GM18951 (cell line): ENCODE results near the gene SGMS1.
A peak's percentile ranks its signal among the peaks of the same experiment; 100 is the strongest.
"Not testable (repeated sequence)": the region's sequence is repeated elsewhere in the genome, so short reads cannot be mapped to it uniquely, and the experiment has no call there.

Experiments
- POLR2A ChIP-seq: IDR thresholded peaks from 4 replicates; pipeline ENCODE4 v1.6.1; 2011; ENCODE audit warnings: mild to moderate bottlenecking; ENCODE audit not compliant: insufficient read length, insufficient read depth; ENCODE audit errors: extremely low read depth
- in situ Hi-C: fragments of 300-500 bp; cut with MboI; formaldehyde crosslinking; loops from one replicate; pipeline ENCODE4 v1.12.0; 2022; ENCODE audit warnings: low sequenced_read_pairs, mixed read lengths, inconsistent platforms; ENCODE audit not compliant: unreplicated experiment

Gene SGMS1

GRCh38 chr10:50544857-50545429 lies 78.8 kb downstream of the SGMS1 start:
- in situ Hi-C loops: no loop called here
- no peak for TF ChIP-seq POLR2A

GRCh38 chr10:50544095-50544856 lies 79.5 kb downstream of the SGMS1 start:
- no peak for TF ChIP-seq POLR2A
- in situ Hi-C loops: no loop called here

DNA sequence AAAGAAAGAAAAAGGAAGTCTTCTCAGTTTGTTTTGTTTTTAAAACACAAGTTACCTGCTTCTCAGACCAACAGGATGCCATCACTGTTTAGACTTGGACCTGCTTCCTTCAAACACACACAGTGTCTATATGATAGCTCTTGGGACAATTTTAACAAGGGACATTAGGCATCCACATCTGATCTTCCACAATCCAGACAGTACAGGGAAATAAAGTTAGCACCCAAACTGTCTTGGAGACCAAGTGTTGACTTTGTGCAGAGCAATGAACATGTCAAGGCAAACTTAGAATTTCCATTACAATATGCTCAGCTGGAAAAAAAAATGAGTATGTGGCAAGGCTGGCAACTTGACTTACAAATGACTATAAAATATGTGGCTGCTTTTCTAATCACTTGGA lies 80.9 kb downstream of the SGMS1 start:
- in situ Hi-C loops: no loop called here
- no peak for TF ChIP-seq POLR2A

- TF ChIP-seq POLR2A: no peak
- in situ Hi-C loops: no loop called here
Observed at GRCh38 chr10:50541921-50542320, 81.8 kb downstream of the SGMS1 start.

- TF ChIP-seq POLR2A: no peak
- in situ Hi-C loops: no loop called here
Observed at GRCh38 chr10:50541317-50541716, 82.4 kb downstream of the SGMS1 start.

DNA sequence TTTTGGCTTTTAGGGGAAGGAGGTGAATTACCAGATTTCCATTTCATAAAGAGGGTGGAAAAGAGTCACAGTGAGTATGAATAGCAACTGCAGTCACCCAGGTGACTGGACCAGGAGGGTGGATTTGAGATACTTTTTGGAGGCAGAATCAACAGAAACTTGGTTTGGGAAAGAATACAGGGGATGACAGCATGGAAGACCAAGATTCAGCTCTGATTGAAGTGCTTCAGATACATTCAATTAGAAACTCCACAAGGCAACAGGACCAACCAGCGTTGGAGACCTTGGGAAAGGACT lies 83.0 kb downstream of the SGMS1 start:
- in situ Hi-C loops: no loop called here

GRCh38 chr10:50540069-50540825 lies 83.5 kb downstream of the SGMS1 start:
- in situ Hi-C loops: no loop called here
- no peak for TF ChIP-seq POLR2A

More for the DNA sequence above, 83.0 kb downstream of the SGMS1 start:
- no peak for TF ChIP-seq POLR2A

DNA sequence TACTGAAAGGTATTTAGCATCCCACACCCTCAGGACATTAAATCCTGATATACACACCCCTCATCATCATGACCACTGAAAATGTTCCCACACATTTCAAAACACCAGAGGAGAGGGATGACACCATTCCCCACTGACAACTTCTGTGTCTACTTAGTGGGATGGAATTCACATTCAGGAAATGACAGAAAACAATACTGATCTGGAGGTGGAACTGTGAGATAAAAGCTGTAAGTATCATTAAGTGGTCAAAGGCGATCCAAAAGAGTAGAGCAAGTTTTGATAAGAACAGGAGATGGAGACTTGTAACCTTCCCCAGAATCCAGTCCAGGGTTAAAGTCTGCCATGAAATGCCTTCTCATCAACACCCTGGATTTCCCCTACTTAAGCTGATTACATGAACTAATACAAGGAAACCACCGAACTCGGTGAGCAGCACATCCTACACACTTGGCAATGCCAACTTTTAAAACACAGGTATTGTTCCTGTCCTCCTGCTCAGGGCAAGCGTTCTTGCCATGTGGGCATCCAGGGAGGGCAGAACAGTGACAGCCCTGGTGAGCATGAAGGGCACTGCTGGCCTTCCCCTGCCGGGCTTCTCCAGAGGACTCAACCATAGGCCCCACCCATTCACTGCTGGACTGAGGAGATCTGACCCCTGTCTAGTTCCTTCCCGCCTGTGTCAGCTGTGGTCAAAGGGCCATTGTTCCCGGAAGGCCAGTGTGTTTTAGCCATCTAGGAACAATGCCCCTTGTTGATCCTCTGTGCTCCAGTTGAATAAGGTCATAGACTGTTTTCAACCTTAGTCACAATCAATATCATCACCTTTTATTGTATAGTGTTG lies 85.0 kb downstream of the SGMS1 start:
- in situ Hi-C loops: no loop called here
- peak; percentile 18 for TF ChIP-seq POLR2A

DNA sequence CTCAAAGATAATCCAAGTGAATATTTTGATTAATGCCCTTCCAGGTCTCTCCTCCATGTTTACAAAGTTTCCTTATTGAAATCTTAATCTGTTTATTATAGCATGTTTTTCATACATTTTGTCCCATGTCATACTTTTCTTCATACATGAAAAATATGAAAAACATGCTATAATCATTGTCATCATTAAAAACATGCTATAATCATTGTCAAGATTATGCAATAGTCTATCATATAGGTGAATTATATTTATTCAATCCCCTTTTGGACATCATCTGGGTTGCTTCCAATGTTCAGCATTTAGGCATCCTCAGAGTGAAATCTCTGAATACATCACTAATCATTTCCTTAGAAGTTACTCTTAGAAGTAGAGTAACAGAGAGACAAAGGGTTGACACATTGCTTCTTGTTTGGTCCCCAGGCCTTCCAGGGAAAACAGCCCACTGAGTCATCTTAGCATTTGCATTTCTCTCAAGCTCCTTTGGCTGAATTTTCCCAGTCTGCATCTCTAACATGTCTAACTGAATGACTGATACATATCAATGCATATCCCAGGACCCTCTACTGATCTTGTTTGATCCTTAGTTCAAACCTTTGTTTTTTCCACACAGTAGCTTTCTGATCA lies 87.0 kb downstream of the SGMS1 start:
- TF ChIP-seq POLR2A: no peak
- in situ Hi-C loops: no loop called here

GRCh38 chr10:50534748-50535376 lies 88.9 kb downstream of the SGMS1 start:
- in situ Hi-C loops: not testable (repeated sequence)

- no peak for TF ChIP-seq POLR2A
- in situ Hi-C loops: no loop called here
Observed at GRCh38 chr10:50533296-50533695, 90.5 kb downstream of the SGMS1 start.

GRCh38 chr10:50531388-50532077 lies 92.2 kb downstream of the SGMS1 start:
- in situ Hi-C loops: no loop called here
- no peak for TF ChIP-seq POLR2A
